Gastroesophageal sphincter (tissue), 3 donors: Measurements from ENCODE around the gene RBM28.

Source experiments
- EP300 ChIP-seq: sonication (generic); formaldehyde crosslinking; IDR thresholded peaks from one replicate; pipeline ENCODE4 v1.6.1; 2017; ENCODE audit warnings: antibody characterized with exemption, mild to moderate bottlenecking
- POLR2A ChIP-seq, 2 donors: fragments of 450-650 bp; IDR thresholded peaks; one replicate each; pipeline ENCODE4 v1.6.1; 2017; ENCODE audit warnings: antibody characterized with exemption in 2 of 2, mild to moderate bottlenecking in 2 of 2, moderate library complexity in 1 of 2
- TF ChIP-seq, protein P1 (sequence below), 4 experiments: fragments of 200-600 bp in 2 of 4; fragments of 450-650 bp in 2 of 4; sonication (generic) in 1 of 4; IDR thresholded peaks; one replicate each; pipeline ENCODE4 v1.5.1; 2017 to 2019; ENCODE audit warnings: antibody characterized with exemption in 4 of 4, mild to moderate bottlenecking in 2 of 4, moderate library complexity in 2 of 4

DNA sequence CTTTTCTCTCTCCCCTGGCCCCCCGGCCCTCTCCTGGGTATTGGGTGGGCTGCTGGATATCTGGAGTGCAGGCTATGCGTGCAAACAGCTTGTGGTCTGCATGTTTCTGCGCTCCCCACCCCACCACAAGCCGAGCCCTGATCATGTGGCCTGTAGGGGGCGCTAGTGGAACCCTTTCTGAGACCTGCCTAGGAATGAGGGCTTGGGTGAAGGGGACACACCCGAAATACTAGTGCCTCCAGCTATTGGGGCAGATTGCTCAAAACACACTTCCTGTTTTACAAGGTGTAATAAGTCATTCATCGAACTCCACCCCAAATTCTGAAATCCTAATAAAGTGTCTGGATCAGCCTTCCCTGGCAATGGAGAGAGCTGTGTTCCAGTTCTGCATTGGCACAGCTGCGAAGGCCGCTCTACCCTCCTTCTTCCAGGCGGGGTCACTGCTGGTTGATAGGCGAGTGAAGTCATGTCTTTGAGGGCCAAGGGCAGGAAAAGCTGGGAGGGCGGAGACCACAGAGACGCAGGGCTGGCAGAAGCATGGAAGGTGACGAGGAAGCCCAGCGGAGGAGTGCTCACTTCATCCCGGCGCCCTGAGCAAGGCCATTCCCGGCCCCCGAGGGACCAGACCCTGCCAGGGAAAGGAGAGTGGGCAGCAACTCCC is 37.6 kb upstream of the RBM28 start:
- TF ChIP-seq POLR2A (IDR thresholded peaks at IDR 0.05), result no peak
- TF ChIP-seq, protein P1, sequence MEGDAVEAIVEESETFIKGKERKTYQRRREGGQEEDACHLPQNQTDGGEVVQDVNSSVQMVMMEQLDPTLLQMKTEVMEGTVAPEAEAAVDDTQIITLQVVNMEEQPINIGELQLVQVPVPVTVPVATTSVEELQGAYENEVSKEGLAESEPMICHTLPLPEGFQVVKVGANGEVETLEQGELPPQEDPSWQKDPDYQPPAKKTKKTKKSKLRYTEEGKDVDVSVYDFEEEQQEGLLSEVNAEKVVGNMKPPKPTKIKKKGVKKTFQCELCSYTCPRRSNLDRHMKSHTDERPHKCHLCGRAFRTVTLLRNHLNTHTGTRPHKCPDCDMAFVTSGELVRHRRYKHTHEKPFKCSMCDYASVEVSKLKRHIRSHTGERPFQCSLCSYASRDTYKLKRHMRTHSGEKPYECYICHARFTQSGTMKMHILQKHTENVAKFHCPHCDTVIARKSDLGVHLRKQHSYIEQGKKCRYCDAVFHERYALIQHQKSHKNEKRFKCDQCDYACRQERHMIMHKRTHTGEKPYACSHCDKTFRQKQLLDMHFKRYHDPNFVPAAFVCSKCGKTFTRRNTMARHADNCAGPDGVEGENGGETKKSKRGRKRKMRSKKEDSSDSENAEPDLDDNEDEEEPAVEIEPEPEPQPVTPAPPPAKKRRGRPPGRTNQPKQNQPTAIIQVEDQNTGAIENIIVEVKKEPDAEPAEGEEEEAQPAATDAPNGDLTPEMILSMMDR (IDR thresholded peaks at IDR 0.05), result peak in 2 of 4 experiments; percentile 10 to 46
- no peak for TF ChIP-seq EP300
